ENCODE data around the gene PPIH. TPM values are rescaled to one million over a fixed set of nuclear protein-coding genes. Genes with fewer than 3 reads are reported as not detected.

Gene PPIH
- total and polyA plus RNA-seq, 2 of the 13 experiments (the other 11 are each of a cell fraction or from before 2014, with no cell fraction given): 29.9 to 72.6 TPM

DNA sequence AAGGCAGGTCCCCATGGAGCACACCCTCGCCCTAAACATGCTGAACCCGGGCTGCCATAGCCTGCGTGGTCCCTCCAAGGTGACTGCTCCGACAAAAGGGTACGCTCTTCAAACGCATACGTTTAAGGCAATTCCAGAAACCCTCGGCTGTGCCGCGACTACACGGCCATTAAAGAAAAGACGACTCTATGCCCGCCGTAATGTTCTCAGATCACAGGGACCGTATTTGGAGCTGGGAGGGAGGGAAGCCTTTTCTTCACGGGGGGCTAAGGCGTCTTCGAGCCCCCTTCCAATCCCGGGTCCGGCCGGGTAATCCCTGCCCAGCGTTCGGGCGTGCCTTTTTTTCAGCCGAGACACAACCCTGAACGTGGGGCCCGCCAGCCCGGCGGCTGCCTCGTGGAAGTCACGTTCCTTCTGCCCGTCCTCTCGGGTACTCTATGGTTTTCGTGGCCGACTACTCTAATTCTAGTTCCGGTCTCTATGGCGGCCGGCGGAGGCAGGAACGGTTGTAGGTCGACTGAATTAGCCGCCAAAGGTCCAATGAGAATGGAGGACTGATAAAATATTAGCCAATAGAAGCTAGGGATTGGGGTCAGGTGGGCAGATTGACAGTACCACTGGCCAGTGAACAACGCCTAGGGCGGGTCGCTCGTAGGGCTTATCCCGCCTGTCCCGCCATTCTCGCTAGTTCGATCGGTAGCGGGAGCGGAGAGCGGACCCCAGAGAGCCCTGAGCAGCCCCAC lies 23.7 kb downstream of the PPIH start, which contains the start of gene YBX1 (continued):
- peak; percentile 74; the same call in 1 of the 2 replicates for TF ChIP-seq HMGXB3 (CRISPR knock-in tag; IDR thresholded peaks at IDR 0.05; ENCODE audit: borderline replicate concordance)
- no peak for TF ChIP-seq ZNF770 (CRISPR knock-in tag; IDR thresholded peaks at IDR 0.05)
- TF ChIP-seq, protein P1, sequence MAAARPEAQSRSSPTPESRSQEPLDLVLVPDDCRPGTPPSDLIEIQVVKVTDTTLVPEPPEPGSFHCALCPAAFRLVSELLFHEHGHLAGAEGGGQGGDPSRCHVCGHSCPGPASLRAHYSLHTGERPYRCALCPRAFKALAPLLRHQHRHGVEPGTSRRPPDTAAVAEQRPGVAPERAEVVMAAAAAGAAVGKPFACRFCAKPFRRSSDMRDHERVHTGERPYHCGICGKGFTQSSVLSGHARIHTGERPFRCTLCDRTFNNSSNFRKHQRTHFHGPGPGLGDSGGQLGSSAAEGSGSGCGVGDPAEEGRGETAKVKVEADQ (CRISPR knock-in tag; IDR thresholded peaks at IDR 0.05; ENCODE audit: borderline replicate concordance): peak; percentile 68; the same call in 1 of the 2 replicates
- TF ChIP-seq ZNF788 (CRISPR knock-in tag; IDR thresholded peaks at IDR 0.05; ENCODE audit: borderline replicate concordance): peak; percentile 55; the same call in 1 of the 2 replicates
- no peak for TF ChIP-seq ZNF512B (CRISPR knock-in tag; IDR thresholded peaks at IDR 0.05; ENCODE audit: borderline replicate concordance)
- TF ChIP-seq AKAP8 (CRISPR knock-in tag; IDR thresholded peaks at IDR 0.05): no peak
- TF ChIP-seq NFAT5 (CRISPR knock-in tag; IDR thresholded peaks at IDR 0.05): no peak
- TF ChIP-seq ZNF607 (CRISPR knock-in tag; IDR thresholded peaks at IDR 0.05; ENCODE audit: borderline replicate concordance): no peak
- TF ChIP-seq ZNF138 (CRISPR knock-in tag; IDR thresholded peaks at IDR 0.05; ENCODE audit: low read depth): peak; percentile 70; the same call in 1 of the 2 replicates
